SK-N-SH (cell line): ENCODE data around the gene WRAP73. TPM values are rescaled to one million over a fixed set of nuclear protein-coding genes. Genes with fewer than 3 reads are reported as not detected.

ENCODE experiments used
- CTCF ChIA-PET: fragments of 300-600, 350-600 bp; formaldehyde crosslinking; extraction: SDS; loops from one replicate; lab custom pipeline; 2021; lab: Yijun Ruan, JAX
- POLR2A ChIA-PET: fragments of 350-600 bp; sonication (Branson Sonifier 250); formaldehyde crosslinking; extraction: SDS; loops from one replicate; lab custom pipeline; 2020; ENCODE audit warnings: antibody characterized with exemption, inconsistent platforms; lab: Yijun Ruan, JAX
- DNase-seq: peaks from one replicate; pipeline ENCODE4 v3.0.0; 2012
- H2AFZ ChIP-seq: fragments of 200-600 bp; sonication (generic); 2 replicates; pipeline ENCODE4 v1.8.1; 2016; ENCODE audit warnings: antibody characterized with exemption, mild to moderate bottlenecking, low read depth
- H3F3A ChIP-seq: fragments of 200-600 bp; sonication (generic); replicated peaks from 2 replicates; pipeline ENCODE3; 2016; ENCODE audit warnings: antibody characterized with exemption, mild to moderate bottlenecking; ENCODE audit not compliant: insufficient read depth
- H3K27ac ChIP-seq, 2 experiments: fragments of 200-500 bp in 1 of 2; fragments of 200-600 bp in 1 of 2; sonication (Bioruptor generic) in 1 of 2; sonication (generic), shearing (Covaris generic) in 1 of 2; 2 replicates each; pipeline versions ENCODE4 v1.5.1 to v1.6.1; 2014 to 2016; ENCODE audit warnings: low read depth in 2 of 2, inconsistent platforms in 1 of 2, low read length in 1 of 2, mild to moderate bottlenecking in 1 of 2, mixed read lengths in 1 of 2
- H3K27me3 ChIP-seq: fragments of 200-600 bp; sonication (generic), shearing (Covaris generic); 2 replicates; pipeline ENCODE4 v1.6.1; 2016; ENCODE audit warnings: mixed run types; ENCODE audit not compliant: insufficient read depth
- H3K36me3 ChIP-seq, 2 experiments: fragments of 200-500 bp in 1 of 2; fragments of 200-600 bp in 1 of 2; sonication (Bioruptor generic) in 1 of 2; sonication (generic) in 1 of 2; replicated peaks in 1 of 2; 2 replicates each; pipeline versions ENCODE3 to v1.5.1; 2014 to 2016; ENCODE audit warnings: low read length in 1 of 2, mild to moderate bottlenecking in 1 of 2; ENCODE audit not compliant: insufficient read depth in 2 of 2, control insufficient read depth in 1 of 2
- H3K4me1 ChIP-seq, 2 experiments: fragments of 200-500 bp in 1 of 2; fragments of 200-600 bp in 1 of 2; sonication (Bioruptor generic) in 1 of 2; sonication (generic), shearing (Covaris generic) in 1 of 2; 2 replicates each; pipeline versions ENCODE4 v1.5.1 to v1.6.1; 2014 to 2016; ENCODE audit warnings: low read depth in 1 of 2, low read length in 1 of 2, mixed run types in 1 of 2; ENCODE audit not compliant: insufficient read depth in 2 of 2, control insufficient read depth in 1 of 2
- H3K4me2 ChIP-seq: fragments of 200-600 bp; sonication (generic), shearing (Covaris generic); 2 replicates; pipeline ENCODE4 v1.6.1; 2017; ENCODE audit warnings: mixed run types
- H3K4me3 ChIP-seq, 2 experiments: fragments of 200-500 bp in 1 of 2; fragments of 200-600 bp in 1 of 2; sonication (Bioruptor generic) in 1 of 2; sonication (generic), shearing (Covaris generic) in 1 of 2; 2 replicates each; pipeline versions ENCODE4 v1.5.1 to v1.8.1; 2014 to 2016; ENCODE audit warnings: low read depth in 2 of 2, inconsistent platforms in 1 of 2, low read length in 1 of 2, mild to moderate bottlenecking in 1 of 2, mixed read lengths in 1 of 2, moderate library complexity in 1 of 2
- H3K79me2 ChIP-seq: fragments of 200-600 bp; sonication (generic); 2 replicates; pipeline ENCODE4 v1.8.1; 2017; ENCODE audit warnings: mild to moderate bottlenecking; ENCODE audit not compliant: insufficient read depth
- H3K9ac ChIP-seq: fragments of 200-600 bp; sonication (generic); 2 replicates; pipeline ENCODE4 v1.6.1; 2017; ENCODE audit warnings: mixed run types
- H3K9me2 ChIP-seq: fragments of 200-600 bp; sonication (generic); 2 replicates; pipeline ENCODE4 v1.6.1; 2017; ENCODE audit warnings: mixed run types
- H3K9me3 ChIP-seq: fragments of 200-600 bp; sonication (generic); 2 replicates; pipeline ENCODE4 v1.6.1; 2017; ENCODE audit warnings: mixed run types, mild to moderate bottlenecking, moderate library complexity
- H4K20me1 ChIP-seq: fragments of 200-600 bp; sonication (generic); 2 replicates; pipeline ENCODE4 v1.6.1; 2017; ENCODE audit warnings: mild to moderate bottlenecking, mixed run types; ENCODE audit not compliant: insufficient read depth
- CTCF ChIP-seq: fragments of 200-600 bp; sonication (generic); IDR thresholded peaks from 2 replicates; pipeline ENCODE4 v1.6.1; 2017; ENCODE audit warnings: antibody characterized with exemption, mild to moderate bottlenecking, moderate library complexity
- ELF1 ChIP-seq: IDR thresholded peaks from 2 replicates; pipeline ENCODE4 v1.4.0; 2012
- FOSL2 ChIP-seq: IDR thresholded peaks from 2 replicates; pipeline ENCODE4 v1.4.0; 2012; ENCODE audit warnings: low read depth, mild to moderate bottlenecking, moderate library complexity, borderline replicate concordance
- GABPA ChIP-seq: IDR thresholded peaks from 2 replicates; pipeline ENCODE4 v1.4.0; 2012; ENCODE audit warnings: low read depth, mild to moderate bottlenecking
- GATA2 ChIP-seq: sonication (generic); formaldehyde crosslinking; IDR thresholded peaks from 2 replicates; pipeline ENCODE4 v1.5.0; 2020; ENCODE audit warnings: mild to moderate bottlenecking, missing genetic modification reagents
- JUND ChIP-seq: IDR thresholded peaks from 2 replicates; pipeline ENCODE4 v1.4.0; 2012
- MEF2A ChIP-seq: IDR thresholded peaks from 2 replicates; pipeline ENCODE4 v1.4.0; 2012; ENCODE audit warnings: low read depth, borderline replicate concordance
- MXI1 ChIP-seq: IDR thresholded peaks from 2 replicates; pipeline ENCODE4 v1.6.1; 2012; ENCODE audit warnings: mild to moderate bottlenecking, low read depth, low read length, improper control_type of control experiment
- NRF1 ChIP-seq: IDR thresholded peaks from 2 replicates; pipeline ENCODE4 v1.6.1; 2012; ENCODE audit warnings: low read depth, mild to moderate bottlenecking, low read length
- POLR2AphosphoS5 ChIP-seq: IDR thresholded peaks from 2 replicates; pipeline ENCODE4 v1.6.1; 2012; ENCODE audit warnings: low read depth, low read length
- RAD21 ChIP-seq: IDR thresholded peaks from 2 replicates; pipeline ENCODE4 v1.6.1; 2012; ENCODE audit warnings: mild to moderate bottlenecking, low read length
- RFX5 ChIP-seq: IDR thresholded peaks from 2 replicates; pipeline ENCODE4 v1.6.1; 2012; ENCODE audit warnings: mild to moderate bottlenecking, improper control_type of control experiment, low read length
- RXRA ChIP-seq: IDR thresholded peaks from 2 replicates; pipeline ENCODE4 v1.4.0; 2012; ENCODE audit warnings: low read depth, mild to moderate bottlenecking, borderline replicate concordance
- SIN3A ChIP-seq: IDR thresholded peaks from 2 replicates; pipeline ENCODE4 v1.6.1; 2012; ENCODE audit warnings: low read depth, mild to moderate bottlenecking, low read length, moderate library complexity, borderline replicate concordance
- SMC3 ChIP-seq: IDR thresholded peaks from 2 replicates; pipeline ENCODE4 v1.6.1; 2012; ENCODE audit warnings: low read depth, low read length, improper control_type of control experiment
- TEAD4 ChIP-seq: IDR thresholded peaks from 2 replicates; pipeline ENCODE4 v1.4.0; 2012; ENCODE audit warnings: mild to moderate bottlenecking, borderline replicate concordance; ENCODE audit not compliant: insufficient read depth
- USF1 ChIP-seq: IDR thresholded peaks from 2 replicates; pipeline ENCODE4 v1.4.0; 2012; ENCODE audit warnings: low read depth, borderline replicate concordance
- ZBTB33 ChIP-seq: IDR thresholded peaks from 2 replicates; pipeline ENCODE4 v1.4.0; 2012; ENCODE audit warnings: low read depth, borderline replicate concordance
- WGBS: methylation state at CpG from one replicate; pipeline ENCODE4 v1.1.6; 2017; ENCODE audit warnings: low lambda C conversion rate; 5-methylcytosine and 5-hydroxymethylcytosine counted together
- polyA plus RNA-seq, 3 experiments: library from polyadenylated mRNA; depleted of rRNA; stranded (reverse); fragments of >200 nt; gene quantifications; 2 replicates each; pipeline ENCODE4 v1.2.3, GENCODE V29; 2012

The WRAP73 gene
- polyA plus RNA-seq, 1 of the 3 experiments (the other 2 are of a cell fraction), result 61.9 TPM

- no peak for TF ChIP-seq CTCF
These were observed 37.8 kb downstream of the WRAP73 start (continued) for GRCh38 chr1:3612123-3612522.

GRCh38 chr1:3611170-3612019 lies 38.5 kb downstream of the WRAP73 start, which contains the start of gene MEGF6:
Gene MEGF6 (minus strand): TSS chr1:3611508. CDS start chr1:3611268, 240 bp downstream.
- Histone ChIP-seq H4K20me1 (no peaks in the 10 kb centered on the region), H3K27me3 (no peaks in the 10 kb centered on the region), H3K9me2 (no peaks in the 10 kb centered on the region), H3K27ac (no peak within 1 kb of the TSS), H3K4me2 (peak within 1 kb of the TSS; percentile 74; the same call in 1 of the 2 replicates), H2AFZ (peak within 1 kb of the TSS; percentile 11; the same call in 1 of the 2 replicates), H3F3A (no peaks in the 10 kb centered on the region)
- POLR2A ChIA-PET, result no interaction called here
- 5% methylated on average over 14 of the region's 87 CpGs for WGBS
- TF ChIP-seq POLR2AphosphoS5 (no peak), USF1 (no peak), NRF1 (no peak), JUND (no peak), FOSL2 (no peak), MXI1 (peak; percentile 57; the same call in 1 of the 2 replicates)
- TF ChIP-seq, all 33 proteins: peak for 1
- no peaks in the 10 kb centered on the region for H3K36me3 ChIP-seq
- H3K9me3 ChIP-seq, result no peaks in the 10 kb centered on the region
- CTCF ChIA-PET, result interaction anchor here (0.7 to 4.0 kb wide), 5 partner anchors 12 to 140 kb away, joined by 3 to 18 read pairs (median 3); no protein-coding TSS in a partner anchor
- H3K4me1 ChIP-seq, result peaks cover 0 to 38% of the 10 kb centered on the region in 2 experiments; a peak in 2 of 4 replicates
- peak; percentile 99 for DNase-seq
- no peak within 1 kb of the TSS for H3K9ac ChIP-seq
- no peaks in the 10 kb centered on the region for H3K79me2 ChIP-seq
- H3K4me3 ChIP-seq, result peak within 1 kb of the TSS; percentile 26 to 54; a peak in 2 of 4 replicates

GRCh38 chr1:3610527-3611169 lies 39.3 kb downstream of the WRAP73 start:
- Histone ChIP-seq H3F3A (no peaks in the 10 kb centered on the region), H3K9me2 (no peaks in the 10 kb centered on the region), H4K20me1 (no peaks in the 10 kb centered on the region), H3K36me3 (no peaks in the 10 kb centered on the region), H3K9ac (no peak overlapping the region), H3K79me2 (no peaks in the 10 kb centered on the region), H3K27ac (no peak overlapping the region), H3K4me2 (peak overlapping the region; percentile 74; the same call in 1 of the 2 replicates), H3K4me3 (peak overlapping the region in 1 of 2 experiments; percentile 54; a peak in 2 of 4 replicates), H3K9me3 (no peaks in the 10 kb centered on the region), H3K4me1 (peaks cover 0 to 38% of the 10 kb centered on the region in 2 experiments; a peak in 2 of 4 replicates), H2AFZ (no peak overlapping the region), H3K27me3 (no peaks in the 10 kb centered on the region)
- ChIA-PET CTCF (interaction anchor here (0.7 to 4.0 kb wide), 7 partner anchors 8 to 139 kb away, joined by 3 to 19 read pairs (median 3); no protein-coding TSS in a partner anchor), POLR2A (no interaction called here)
- WGBS, result 28% methylated on average over 10 of the region's 27 CpGs
- DNase-seq, result peak; percentile 69
- TF ChIP-seq MXI1 (no peak), RXRA (no peak), RFX5 (no peak), MEF2A (no peak), ZBTB33 (no peak), ELF1 (no peak), GABPA (no peak), GATA2 (no peak), USF1 (no peak), SIN3A (no peak), RAD21 (no peak), NRF1 (no peak), TEAD4 (no peak), SMC3 (no peak)
